Left ventricle myocardium inferior (tissue), 1 donor: ENCODE data around the gene CCDC188. TPM values are rescaled to one million over a fixed set of nuclear protein-coding genes. Genes with fewer than 3 reads are reported as not detected.

Experiments
- DNase-seq: peaks from one replicate; pipeline ENCODE4 v3.0.0-alpha.2; 2020
- H3K27ac ChIP-seq: fragments of 200-600 bp; replicated peaks from 2 replicates; pipeline ENCODE4 v1.8.0; 2021
- H3K27me3 ChIP-seq: fragments of 200-600 bp; 2 replicates; pipeline ENCODE4 v1.8.0; 2021; ENCODE audit warnings: low read depth
- H3K36me3 ChIP-seq: fragments of 200-600 bp; 2 replicates; pipeline ENCODE4 v1.8.0; 2021
- H3K4me1 ChIP-seq: fragments of 200-600 bp; 2 replicates; pipeline ENCODE4 v1.8.0; 2021
- H3K4me3 ChIP-seq: fragments of 200-600 bp; 2 replicates; pipeline ENCODE4 v1.8.0; 2021; ENCODE audit warnings: mild to moderate bottlenecking, moderate library complexity
- H3K9me3 ChIP-seq: fragments of 200-600 bp; replicated peaks from 2 replicates; pipeline ENCODE4 v1.8.0; 2021
- CTCF ChIP-seq: fragments of 200-600 bp; IDR thresholded peaks from 2 replicates; pipeline ENCODE4 v1.8.0; 2021; ENCODE audit warnings: antibody characterized with exemption, mild to moderate bottlenecking, borderline replicate concordance
- intact Hi-C: fragments of 100-400 bp; cut with micrococcal nuclease; formaldehyde crosslinking; loops from one replicate; pipeline ENCODE4 v1.11.0; 2022
- total RNA-seq: library from RNA; stranded (reverse); fragmentation: NEBNext Ultra II Directional; extraction: Animal tissue kit (Norgen Biotek cat#: 25700); gene quantifications from one replicate; pipeline ENCODE4 v1.2.1, GENCODE V29; 2021
- donor health status: DM: no; HTN: yes; CAD: no; lungs with severe emphysema.

Gene CCDC188
- total RNA-seq, 1 donor from 2014 or later: not detected

GRCh38 chr22:20123366-20124082 lies 27.3 kb downstream of the CCDC188 start:
- TF ChIP-seq CTCF: no peak
- peaks cover 29% of the 10 kb centered on the region for H3K4me1 ChIP-seq
- intact Hi-C loops: no loop called here
- H3K27me3 ChIP-seq: no peaks in the 10 kb centered on the region
- H3K36me3 ChIP-seq: peaks cover 77% of the 10 kb centered on the region
- DNase-seq: no peak
- H3K4me3 ChIP-seq: no peak overlapping the region
- no peak overlapping the region for H3K27ac ChIP-seq
- no peaks in the 10 kb centered on the region for H3K9me3 ChIP-seq

DNA sequence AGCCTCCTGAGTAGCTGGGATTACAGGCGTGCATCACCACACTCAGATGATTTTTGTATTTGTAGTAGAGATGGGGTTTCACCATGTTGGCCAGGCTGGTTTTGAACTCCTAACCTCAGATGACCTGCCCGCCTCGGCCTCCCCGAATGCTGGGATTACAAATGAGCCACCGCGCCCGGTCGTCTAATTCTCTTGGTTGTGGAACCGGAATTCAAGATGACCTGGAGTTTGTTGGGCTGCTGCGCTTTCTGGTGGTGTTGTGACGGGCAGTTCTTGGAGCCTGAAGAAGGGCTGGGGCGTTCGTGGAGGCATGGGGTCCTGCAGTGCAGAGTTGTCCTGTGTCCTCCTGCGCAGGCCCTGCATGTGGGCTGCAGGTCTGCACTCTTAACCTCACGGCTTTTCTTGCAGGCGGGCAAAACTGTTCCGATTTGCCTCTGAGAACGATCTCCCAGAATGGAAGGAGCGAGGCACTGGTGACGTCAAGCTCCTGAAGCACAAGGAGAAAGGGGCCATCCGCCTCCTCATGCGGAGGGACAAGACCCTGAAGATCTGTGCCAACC lies 28.9 kb downstream of the CCDC188 start:
- no peak overlapping the region for H3K27ac ChIP-seq
- peaks cover 70% of the 10 kb centered on the region for H3K36me3 ChIP-seq
- no peaks in the 10 kb centered on the region for H3K27me3 ChIP-seq
- no peak overlapping the region for H3K4me3 ChIP-seq
- peaks cover 33% of the 10 kb centered on the region for H3K4me1 ChIP-seq
- TF ChIP-seq CTCF: no peak
- no peaks in the 10 kb centered on the region for H3K9me3 ChIP-seq
- DNase-seq: no peak
- intact Hi-C loops: no loop called here

- peak; percentile 5 for DNase-seq
- Histone ChIP-seq H3K4me3 (peak overlapping the region; percentile 79), H3K9me3 (no peaks in the 10 kb centered on the region), H3K27me3 (no peaks in the 10 kb centered on the region), H3K4me1 (peaks cover 51% of the 10 kb centered on the region), H3K27ac (peak overlapping the region; percentile 91), H3K36me3 (peaks cover 57% of the 10 kb centered on the region)
- intact Hi-C loops: no loop called here
- TF ChIP-seq CTCF: no peak
Measured at GRCh38 chr22:20118300-20119020, 32.4 kb downstream of the CCDC188 start.

DNA sequence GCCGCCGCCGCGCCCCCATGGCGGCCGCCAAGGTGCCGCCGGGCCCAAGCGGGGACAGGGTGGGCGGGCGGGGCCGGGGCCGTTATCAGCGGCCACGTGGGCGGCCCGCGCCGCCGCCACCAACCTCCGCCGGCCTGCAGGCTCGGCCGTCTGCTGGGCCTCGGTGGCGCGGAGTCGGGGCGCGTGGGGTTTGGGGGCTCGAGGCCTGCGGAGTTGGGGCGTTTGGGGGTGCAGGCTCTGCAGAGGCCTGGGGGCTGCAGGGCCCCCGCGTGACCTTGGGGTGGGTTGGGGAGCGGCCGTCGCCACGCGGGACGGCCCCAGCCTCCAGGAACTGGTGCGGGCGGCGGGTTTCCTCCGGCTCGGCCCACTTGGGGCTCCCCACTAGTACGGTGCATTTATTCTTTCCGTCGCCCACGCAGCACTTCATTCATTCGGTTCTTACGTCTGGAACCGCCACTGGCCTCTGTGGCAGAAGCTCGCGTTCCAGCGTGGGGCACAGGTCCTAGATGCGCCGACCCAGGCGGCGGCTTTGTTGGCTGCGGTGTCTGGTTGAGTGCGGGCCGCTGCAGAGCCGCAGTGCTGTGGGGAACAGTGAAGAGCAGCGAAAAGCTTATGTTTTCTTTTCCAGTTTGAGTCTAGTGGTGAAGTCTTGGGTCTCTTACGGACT lies 33.1 kb downstream of the CCDC188 start:
- Histone ChIP-seq H3K27me3 (no peaks in the 10 kb centered on the region), H3K9me3 (no peaks in the 10 kb centered on the region), H3K27ac (peak overlapping the region; percentile 91), H3K4me1 (peaks cover 51% of the 10 kb centered on the region), H3K4me3 (peak overlapping the region; percentile 79), H3K36me3 (peaks cover 62% of the 10 kb centered on the region)
- TF ChIP-seq CTCF: no peak
- intact Hi-C loops: no loop called here
- DNase-seq: peak; percentile 30

DNA sequence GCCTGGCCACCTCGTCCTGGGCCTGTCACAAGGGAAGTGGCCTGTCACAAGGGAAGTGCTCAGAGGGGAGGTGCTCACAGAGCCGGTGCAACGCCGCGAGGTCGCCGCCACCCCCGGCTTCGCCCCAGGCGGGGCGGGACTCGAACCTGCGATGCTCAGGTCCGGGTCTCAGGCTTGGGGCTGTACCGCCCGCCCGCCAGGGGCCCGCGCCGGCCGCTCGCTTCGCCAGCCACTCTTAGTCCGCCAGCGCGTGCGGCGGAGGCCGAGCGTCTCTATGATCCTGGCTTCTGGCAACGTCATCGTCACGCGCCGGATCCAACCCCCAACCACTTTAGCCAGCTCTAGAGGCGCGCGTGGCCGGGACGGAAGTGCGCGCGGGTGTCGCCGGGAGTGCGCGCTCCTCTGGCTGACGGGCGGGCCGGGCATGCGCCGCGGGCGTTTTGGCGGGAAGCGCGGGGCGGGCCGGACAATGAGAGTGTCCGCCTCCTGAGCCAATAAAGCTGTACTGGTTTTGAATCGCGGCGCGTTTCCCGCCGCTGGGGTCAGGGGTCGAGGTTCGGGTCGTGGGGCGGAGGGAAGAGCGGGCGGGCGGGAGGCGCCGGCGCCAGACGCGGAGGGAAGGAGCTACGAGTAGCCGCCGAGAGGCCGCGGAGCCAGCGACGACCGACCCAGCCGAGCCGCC lies 33.8 kb downstream of the CCDC188 start, which contains the start of gene TRMT2A:
TSS of gene TRMT2A (minus strand) at position 276 of the 682 bp plus-strand sequence. CDS start 320 bp downstream, outside the sequence.
- DNase-seq: peak; percentile 99
- no peaks in the 10 kb centered on the region for H3K27me3 ChIP-seq
- peaks cover 52% of the 10 kb centered on the region for H3K4me1 ChIP-seq
- peak within 1 kb of the TSS; percentile 79 for H3K4me3 ChIP-seq
- H3K9me3 ChIP-seq: no peaks in the 10 kb centered on the region
- peak; percentile 31 for TF ChIP-seq CTCF
- H3K36me3 ChIP-seq: peaks cover 64% of the 10 kb centered on the region
- intact Hi-C loops: no loop called here
- H3K27ac ChIP-seq: peak within 1 kb of the TSS; percentile 91
